Measurements from ENCODE around the gene HSPA8.
A peak's percentile ranks its signal among the peaks of the same experiment; 100 is the strongest.
"Not testable (repeated sequence)": the region's sequence is repeated elsewhere in the genome, so short reads cannot be mapped to it uniquely, and the experiment has no call there.

HSPA8 gene

DNA sequence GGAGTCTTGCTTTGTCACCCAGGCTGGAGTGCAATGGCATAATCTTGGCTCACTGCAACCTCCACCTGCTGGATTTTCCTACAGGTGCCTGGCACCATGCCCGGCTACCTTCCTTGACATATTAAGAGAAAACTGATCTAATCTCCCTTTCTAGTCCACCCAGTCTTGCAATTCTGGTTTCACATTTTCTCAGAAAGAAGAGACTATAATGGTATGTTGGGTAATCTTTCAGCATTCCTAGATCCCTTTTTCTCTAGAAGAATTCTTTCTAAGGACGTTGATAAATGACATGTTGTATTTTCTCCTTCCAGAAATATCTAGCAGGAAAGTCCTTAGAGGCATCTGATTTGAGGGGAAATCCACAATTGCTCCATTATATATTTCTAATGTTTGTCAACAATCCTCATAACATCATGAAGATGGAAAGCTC is 10.4 kb upstream of the HSPA8 start:
- no peak for DNase-seq (ENCODE audit: low read depth)

- no peak for DNase-seq (ENCODE audit: low read depth)
These were observed 8.2 kb upstream of the HSPA8 start for GRCh38 chr11:123069908-123070821.

GRCh38 chr11:123065621-123066020 is 3.7 kb upstream of the HSPA8 start:
- no peak for DNase-seq (ENCODE audit: low read depth)

GRCh38 chr11:123063826-123064657 is 2.1 kb upstream of the HSPA8 start:
- DNase-seq (ENCODE audit: low read depth): no peak

DNA sequence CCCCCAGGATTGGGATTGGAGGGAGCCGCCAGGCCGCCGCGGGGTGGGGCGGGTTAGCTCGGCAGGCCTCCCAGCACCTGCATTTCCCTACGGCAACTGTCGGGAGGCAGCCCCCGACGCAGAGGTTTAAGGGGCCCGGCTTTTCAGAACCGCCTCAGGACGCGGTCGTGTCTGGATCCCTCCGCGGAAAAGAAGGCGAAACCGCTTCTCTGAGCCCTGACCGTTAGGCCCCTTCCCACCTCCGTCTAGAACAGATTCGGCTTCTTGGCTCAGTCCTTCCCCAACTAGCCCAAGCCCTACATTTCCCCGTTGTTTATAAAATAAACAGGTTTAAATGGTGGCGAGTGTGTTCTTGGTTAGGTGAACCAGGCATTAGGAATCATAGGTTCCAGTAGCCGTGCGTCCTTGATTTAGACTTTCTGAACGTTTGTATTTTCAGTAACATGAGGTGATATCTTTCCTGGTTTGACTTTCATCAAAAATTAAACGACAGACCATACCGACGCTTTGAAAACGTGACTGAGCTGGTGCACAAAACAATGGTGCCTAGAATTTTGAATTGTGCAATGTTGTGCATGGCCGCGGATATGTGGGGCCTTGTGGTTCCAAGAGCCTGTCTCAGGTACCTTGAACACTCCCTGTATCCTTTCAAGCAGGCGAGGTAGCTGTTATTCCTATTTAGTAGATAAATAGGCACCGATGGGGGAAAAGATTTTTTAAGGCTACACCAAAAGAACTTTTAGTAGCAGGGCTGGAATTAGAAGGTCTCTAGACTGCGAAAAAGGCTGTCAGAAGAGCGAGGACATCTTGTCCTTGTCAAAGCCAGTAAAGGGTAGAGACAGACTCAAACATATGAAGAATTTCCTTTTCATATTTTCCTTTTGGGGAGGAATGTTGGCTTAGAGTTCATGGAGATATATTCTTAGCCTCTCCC is 1.2 kb upstream of the HSPA8 start:
- DNase-seq (ENCODE audit: low read depth): no peak

- DNase-seq (ENCODE audit: low read depth): peak; percentile 99
These were observed 389 bp upstream of the HSPA8 start for GRCh38 chr11:123062158-123062891.

DNA sequence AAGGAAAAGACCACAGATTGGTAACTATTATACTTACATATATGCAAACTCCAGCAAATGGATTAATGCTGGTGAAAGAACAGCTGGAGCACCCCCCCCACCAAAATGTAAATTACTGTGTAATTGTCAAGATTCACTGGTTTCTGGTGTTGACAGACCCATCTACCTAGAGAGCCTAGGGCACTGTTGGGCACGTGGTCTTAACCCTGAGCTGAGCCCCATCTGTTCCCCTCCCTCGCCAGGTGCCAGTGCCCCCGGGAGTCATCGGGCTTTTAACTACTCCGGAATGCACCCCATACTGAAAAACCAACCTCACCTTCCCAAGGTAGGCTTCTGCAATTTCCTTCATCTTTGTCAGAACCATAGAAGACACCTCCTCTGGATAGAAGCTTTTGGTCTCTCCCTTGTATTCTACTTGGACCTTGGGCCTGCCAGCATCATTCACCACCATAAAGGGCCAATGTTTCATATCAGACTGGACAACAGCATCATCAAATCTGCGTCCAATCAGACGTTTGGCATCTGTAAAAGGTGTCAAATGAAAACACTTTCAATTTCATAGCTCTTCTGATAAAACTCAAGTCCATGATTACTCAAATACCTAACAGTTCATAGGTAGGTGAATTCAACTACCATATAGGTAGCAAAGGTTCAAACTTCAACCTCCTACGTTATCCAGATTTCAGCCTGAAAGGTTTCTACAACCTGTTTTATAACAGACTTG is 1.5 kb downstream of the HSPA8 start:
- no peak for DNase-seq (ENCODE audit: low read depth)

- DNase-seq (ENCODE audit: low read depth): not testable (repeated sequence)
These were observed 2.7 kb downstream of the HSPA8 start for GRCh38 chr11:123059041-123059920.

DNA sequence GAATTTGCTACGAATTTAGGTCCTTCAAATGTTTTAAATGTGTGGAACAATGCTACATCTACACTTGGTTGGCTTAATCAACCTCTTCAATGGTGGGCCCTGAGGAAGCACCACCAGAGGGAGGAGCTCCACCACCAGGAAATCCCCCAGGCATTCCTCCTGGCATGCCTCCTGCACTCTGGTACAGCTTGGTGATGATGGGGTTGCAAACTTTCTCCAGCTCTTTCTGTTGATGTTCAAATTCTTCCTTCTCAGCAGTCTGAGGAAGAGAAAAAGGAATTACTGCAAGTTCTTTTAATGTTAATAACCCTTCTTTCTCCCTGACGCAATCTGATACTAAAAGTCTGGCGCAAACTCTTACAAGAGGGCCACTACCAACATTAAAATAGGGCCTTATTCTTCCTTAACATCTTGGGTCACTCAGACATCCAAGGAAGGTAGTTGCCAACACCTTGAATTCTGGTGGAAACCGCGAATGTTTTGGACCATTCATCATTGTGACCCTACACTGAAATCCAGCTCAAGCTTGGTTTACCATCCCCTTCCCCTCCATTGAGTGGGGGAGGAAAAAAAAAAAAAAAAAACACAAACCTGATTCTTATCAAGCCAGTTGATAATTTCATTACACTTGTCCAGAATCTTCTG is 4.2 kb downstream of the HSPA8 start:
- DNase-seq (ENCODE audit: low read depth): no peak

- DNase-seq (ENCODE audit: low read depth): no peak
These were observed 5.0 kb downstream of the HSPA8 start for GRCh38 chr11:123056835-123057491.

GRCh38 chr11:123055191-123055901 is 6.6 kb downstream of the HSPA8 start:
- DNase-seq (ENCODE audit: low read depth): no peak

DNA sequence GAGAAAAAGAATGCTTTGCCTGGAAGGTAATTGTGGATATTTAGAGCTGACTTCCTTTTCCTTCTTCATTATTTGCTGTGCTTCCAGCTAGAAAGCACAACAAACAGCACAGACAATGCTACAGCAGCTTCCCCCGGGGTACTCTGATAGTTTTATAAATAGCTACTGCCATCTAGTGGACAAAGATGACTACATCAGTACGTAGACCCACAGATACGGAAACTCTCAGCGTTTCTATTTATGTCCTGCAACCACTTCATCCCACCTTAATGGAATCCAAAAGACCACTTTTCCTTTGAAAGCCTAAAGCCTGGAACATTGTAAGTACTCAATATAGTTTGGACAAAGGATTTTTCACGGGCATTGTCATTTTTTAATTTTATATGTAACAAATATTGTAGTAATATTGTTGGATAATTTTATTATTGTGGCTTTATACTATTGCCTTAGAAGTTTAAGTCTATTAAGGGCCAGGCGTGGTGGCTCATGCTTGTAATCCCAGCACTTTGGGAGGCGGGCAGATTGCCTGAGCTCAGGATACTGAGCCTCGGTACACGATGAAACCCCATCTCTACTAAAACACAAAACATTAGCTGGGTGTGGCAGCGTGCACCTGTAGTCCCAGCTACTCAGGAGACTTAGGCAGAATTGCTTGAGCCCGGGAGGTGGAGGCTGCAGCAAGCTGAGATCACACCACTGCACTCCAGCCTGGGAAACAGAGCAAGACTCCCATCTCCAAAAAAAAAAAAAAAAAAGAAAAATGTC is 7.5 kb downstream of the HSPA8 start:
- DNase-seq (ENCODE audit: low read depth): no peak

- no peak for DNase-seq (ENCODE audit: low read depth)
These were observed 8.8 kb downstream of the HSPA8 start for GRCh38 chr11:123052901-123053721.

- no peak for DNase-seq (ENCODE audit: low read depth)
These were observed 10.3 kb downstream of the HSPA8 start for GRCh38 chr11:123051634-123052033.

DNA sequence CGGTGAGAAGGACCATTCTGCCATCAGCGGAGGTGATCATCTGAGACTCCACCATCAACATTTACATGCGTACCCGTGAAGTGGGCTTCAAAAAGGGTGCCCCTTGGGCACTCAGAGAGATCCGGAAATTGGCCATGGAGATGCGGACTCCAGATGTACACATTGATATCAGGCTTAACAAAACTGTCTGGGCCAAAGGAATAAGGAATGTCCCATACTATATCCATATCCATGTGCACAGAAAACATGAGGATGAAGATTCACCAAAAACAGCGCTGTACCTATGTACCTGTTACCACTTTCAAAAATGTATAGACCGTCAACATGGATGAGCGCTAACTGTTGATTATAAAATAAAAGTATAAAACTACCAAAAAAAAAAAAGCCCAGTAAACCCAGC is 10.8 kb downstream of the HSPA8 start:
- no peak for DNase-seq (ENCODE audit: low read depth)

DNA sequence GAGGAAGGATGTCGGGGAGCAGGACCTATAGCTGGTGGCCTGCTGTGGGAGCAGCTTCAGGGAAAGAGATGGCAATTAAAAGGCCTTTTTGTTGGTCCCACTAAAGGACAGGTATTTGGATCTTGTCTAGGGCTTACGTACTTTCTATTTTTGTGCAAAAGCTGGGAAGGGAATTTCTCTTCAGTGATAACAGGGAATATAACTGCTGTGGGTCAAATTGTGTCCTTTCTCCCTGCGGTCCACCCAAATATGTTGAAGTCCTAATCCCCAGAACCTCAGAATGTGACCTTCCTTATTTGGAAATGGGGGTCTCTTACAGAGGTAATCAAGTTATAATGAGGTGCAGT is 14.0 kb downstream of the HSPA8 start:
- no peak for DNase-seq (ENCODE audit: low read depth)
